Neural progenitor cell (in vitro differentiated cells): ENCODE data around the gene DDX47.

Experiments used
- EZH2 ChIP-seq: fragments of 200-600 bp; sonication (generic); IDR thresholded peaks from 2 replicates; pipeline ENCODE4 v1.6.1; 2017; ENCODE audit warnings: antibody characterized with exemption, mild to moderate bottlenecking, moderate library complexity
- EZH2phosphoT487 ChIP-seq: fragments of 200-600 bp; sonication (generic); IDR thresholded peaks from 2 replicates; pipeline ENCODE4 v1.6.1; 2017; ENCODE audit warnings: antibody characterized with exemption
- TF ChIP-seq, protein P1 (sequence below): fragments of 200-600 bp; sonication (generic); IDR thresholded peaks from 2 replicates; pipeline ENCODE4 v1.5.1; 2017; ENCODE audit warnings: antibody characterized with exemption, mild to moderate bottlenecking

DNA sequence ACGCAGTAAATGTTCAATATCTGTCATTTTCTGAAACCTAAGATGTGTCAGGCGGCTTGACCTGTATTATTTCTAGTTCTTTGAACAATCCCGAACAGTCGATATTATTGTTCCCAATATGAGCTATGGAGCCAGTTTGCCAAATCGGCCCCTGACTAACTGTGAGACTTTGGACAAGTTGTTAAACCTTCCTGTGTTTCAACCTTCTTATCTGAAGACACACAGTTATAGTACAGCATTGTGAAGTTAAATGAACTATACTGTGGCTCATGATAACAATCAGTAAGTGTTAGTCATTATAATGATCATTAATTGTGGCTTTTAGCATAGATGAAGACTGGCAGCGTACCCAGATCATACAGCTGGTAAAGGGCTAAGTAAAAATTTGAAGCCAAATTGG is 23.4 kb downstream of the DDX47 start:
- TF ChIP-seq, protein P1, sequence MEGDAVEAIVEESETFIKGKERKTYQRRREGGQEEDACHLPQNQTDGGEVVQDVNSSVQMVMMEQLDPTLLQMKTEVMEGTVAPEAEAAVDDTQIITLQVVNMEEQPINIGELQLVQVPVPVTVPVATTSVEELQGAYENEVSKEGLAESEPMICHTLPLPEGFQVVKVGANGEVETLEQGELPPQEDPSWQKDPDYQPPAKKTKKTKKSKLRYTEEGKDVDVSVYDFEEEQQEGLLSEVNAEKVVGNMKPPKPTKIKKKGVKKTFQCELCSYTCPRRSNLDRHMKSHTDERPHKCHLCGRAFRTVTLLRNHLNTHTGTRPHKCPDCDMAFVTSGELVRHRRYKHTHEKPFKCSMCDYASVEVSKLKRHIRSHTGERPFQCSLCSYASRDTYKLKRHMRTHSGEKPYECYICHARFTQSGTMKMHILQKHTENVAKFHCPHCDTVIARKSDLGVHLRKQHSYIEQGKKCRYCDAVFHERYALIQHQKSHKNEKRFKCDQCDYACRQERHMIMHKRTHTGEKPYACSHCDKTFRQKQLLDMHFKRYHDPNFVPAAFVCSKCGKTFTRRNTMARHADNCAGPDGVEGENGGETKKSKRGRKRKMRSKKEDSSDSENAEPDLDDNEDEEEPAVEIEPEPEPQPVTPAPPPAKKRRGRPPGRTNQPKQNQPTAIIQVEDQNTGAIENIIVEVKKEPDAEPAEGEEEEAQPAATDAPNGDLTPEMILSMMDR, result no peak
- TF ChIP-seq EZH2 (no peak), EZH2phosphoT487 (no peak)
